IMR-90 (cell line): ENCODE data around the gene PIK3CG. TPM values are rescaled to one million over a fixed set of nuclear protein-coding genes. Genes with fewer than 3 reads are reported as not detected.
"Not testable (repeated sequence)": the region's sequence is repeated elsewhere in the genome, so short reads cannot be mapped to it uniquely, and the experiment has no call there.

Source experiments
- ATAC-seq: fragments of 200-7000 bp; cut with Tn5 transposase; 2 replicates; pipeline ENCODE4 v1.9.1; 2020; ENCODE audit warnings: low read depth, mild to moderate bottlenecking, moderate library complexity
- BruUV-seq: library from RNA; stranded (reverse); fragments of 400-500 nt; replicated peaks from 2 replicates; lab custom pipeline; 2021; lab: Mats Ljungman, UMichigan
- CTCF ChIA-PET: fragments of 300-600 bp; formaldehyde crosslinking; extraction: SDS; loops from one replicate; lab custom pipeline; 2021; ENCODE audit warnings: antibody characterized with exemption; lab: Yijun Ruan, JAX
- POLR2A ChIA-PET: fragments of 300-600 bp; sonication (Branson Sonifier 250); formaldehyde crosslinking; loops from one replicate; lab custom pipeline; 2022; ENCODE audit warnings: antibody characterized with exemption; ENCODE audit not compliant: unreplicated experiment; lab: Charles Lee
- DNase-seq: peaks from one replicate; pipeline ENCODE4 v3.0.0; 2013
- H2AFZ ChIP-seq: replicated peaks from 2 replicates; pipeline ENCODE3; 2013; ENCODE audit warnings: low read length, mild to moderate bottlenecking; ENCODE audit not compliant: poor library complexity
- H2AK5ac ChIP-seq: 2 replicates; pipeline ENCODE4 v1.6.1; 2013; ENCODE audit warnings: low read depth, low read length, inconsistent platforms
- H2AK9ac ChIP-seq: replicated peaks from 2 replicates; pipeline ENCODE3; 2013; ENCODE audit warnings: mild to moderate bottlenecking, low read depth, low read length, moderate library complexity; ENCODE audit not compliant: poor library complexity
- H2BK120ac ChIP-seq: 2 replicates; pipeline ENCODE4 v1.6.1; 2013; ENCODE audit warnings: low read depth, low read length, inconsistent platforms
- H2BK15ac ChIP-seq: 3 replicates; pipeline ENCODE4 v1.6.1; 2013; ENCODE audit warnings: low read depth, low read length, inconsistent platforms
- H2BK20ac ChIP-seq: 2 replicates; pipeline ENCODE4 v1.6.1; 2013; ENCODE audit warnings: low read depth, mild to moderate bottlenecking, inconsistent platforms, low read length, moderate library complexity
- H2BK5ac ChIP-seq: 2 replicates; pipeline ENCODE4 v1.6.1; 2013; ENCODE audit warnings: mild to moderate bottlenecking, low read depth, low read length, inconsistent platforms; ENCODE audit not compliant: poor library complexity, severe bottlenecking
- H3K14ac ChIP-seq: replicated peaks from 2 replicates; pipeline ENCODE4 v1.6.1; 2013; ENCODE audit warnings: low read depth, low read length, inconsistent platforms
- H3K18ac ChIP-seq: 2 replicates; pipeline ENCODE4 v1.6.1; 2013; ENCODE audit warnings: low read depth, low read length, control low read depth
- H3K23ac ChIP-seq: 2 replicates; pipeline ENCODE4 v1.6.1; 2013; ENCODE audit warnings: low read depth, low read length, inconsistent platforms
- H3K27ac ChIP-seq: 2 replicates; pipeline ENCODE4 v1.5.1; 2013; ENCODE audit warnings: mild to moderate bottlenecking, control low read depth, low read length; ENCODE audit not compliant: insufficient read depth
- H3K27me3 ChIP-seq: 2 replicates; pipeline ENCODE4 v1.6.1; 2013; ENCODE audit warnings: low read length; ENCODE audit not compliant: control insufficient read depth, insufficient read depth
- H3K36me3 ChIP-seq: 2 replicates; pipeline ENCODE4 v1.6.1; 2013; ENCODE audit warnings: low read length, mixed read lengths; ENCODE audit not compliant: control insufficient read depth, insufficient read depth
- H3K4ac ChIP-seq: 2 replicates; pipeline ENCODE4 v1.6.1; 2013; ENCODE audit warnings: low read depth, low read length, inconsistent platforms
- H3K4me1 ChIP-seq: 2 replicates; pipeline ENCODE4 v1.6.1; 2013; ENCODE audit warnings: low read length, mixed read lengths; ENCODE audit not compliant: control insufficient read depth, insufficient read depth
- H3K4me2 ChIP-seq: 2 replicates; pipeline ENCODE4 v1.6.1; 2013; ENCODE audit warnings: low read depth, mild to moderate bottlenecking, control low read depth, low read length, moderate library complexity
- H3K4me3 ChIP-seq: 2 replicates; pipeline ENCODE4 v1.5.1; 2013; ENCODE audit warnings: low read depth, mild to moderate bottlenecking, control low read depth, low read length, moderate library complexity; ENCODE audit not compliant: insufficient read depth
- H3K56ac ChIP-seq: 2 replicates; pipeline ENCODE4 v1.6.1; 2013; ENCODE audit warnings: low read length, inconsistent platforms; ENCODE audit not compliant: insufficient read depth; ENCODE audit errors: extremely low read depth
- H3K79me1 ChIP-seq, 2 experiments: 2 replicates each; pipeline ENCODE4 v1.6.1; 2013; ENCODE audit warnings: low read length in 2 of 2, inconsistent platforms in 1 of 2, low read depth in 1 of 2
- H3K9ac ChIP-seq: 2 replicates; pipeline ENCODE4 v1.6.1; 2013; ENCODE audit warnings: low read depth, low read length, control low read depth
- H3K9me1 ChIP-seq: 2 replicates; pipeline ENCODE4 v1.6.1; 2013; ENCODE audit warnings: low read length, inconsistent platforms; ENCODE audit not compliant: insufficient read depth
- H3K9me3 ChIP-seq: 2 replicates; pipeline ENCODE4 v1.6.1; 2013; ENCODE audit warnings: low read length; ENCODE audit not compliant: control insufficient read depth, insufficient read depth
- H4K20me1 ChIP-seq: 2 replicates; pipeline ENCODE4 v1.6.1; 2013; ENCODE audit warnings: low read length, inconsistent platforms; ENCODE audit not compliant: insufficient read depth
- H4K5ac ChIP-seq: 2 replicates; pipeline ENCODE4 v1.6.1; 2013; ENCODE audit warnings: mild to moderate bottlenecking, low read depth, low read length, control low read depth
- H4K8ac ChIP-seq, 2 experiments: 2 replicates each; pipeline ENCODE4 v1.6.1; 2013; ENCODE audit warnings: low read depth in 2 of 2, low read length in 2 of 2, control low read depth in 1 of 2, inconsistent platforms in 1 of 2
- H4K91ac ChIP-seq: 2 replicates; pipeline ENCODE4 v1.6.1; 2013; ENCODE audit warnings: low read depth, low read length, inconsistent platforms; ENCODE audit not compliant: insufficient read depth
- BHLHE40 ChIP-seq: fragments of 150-350 bp; IDR thresholded peaks from 2 replicates; pipeline ENCODE4 v1.6.1; 2016; ENCODE audit warnings: mild to moderate bottlenecking, low read depth, low read length
- CEBPB ChIP-seq: IDR thresholded peaks from 2 replicates; pipeline ENCODE4 v1.6.1; 2012; ENCODE audit warnings: low read depth, low read length, improper control_type of control experiment
- MAFK ChIP-seq: IDR thresholded peaks from 2 replicates; pipeline ENCODE4 v1.6.1; 2012; ENCODE audit warnings: low read depth, low read length, improper control_type of control experiment
- POLR2A ChIP-seq: IDR thresholded peaks from 2 replicates; pipeline ENCODE4 v1.6.1; 2012; ENCODE audit warnings: mild to moderate bottlenecking, low read depth, low read length
- SMC3 ChIP-seq: fragments of 150-350 bp; IDR thresholded peaks from 2 replicates; pipeline ENCODE4 v1.6.1; 2016; ENCODE audit warnings: low read depth, mild to moderate bottlenecking, antibody characterized with exemption, low read length, moderate library complexity
- WGBS, 2 experiments: methylation state at CpG; one replicate each; pipeline versions ENCODE4 v1.1.5 to v1.1.7; 2013; ENCODE audit warnings: missing lambda C conversion rate in 2 of 2; ENCODE audit not compliant: insufficient read length in 1 of 2; ENCODE audit errors: extremely low coverage in 2 of 2; 5-methylcytosine and 5-hydroxymethylcytosine counted together
- dilution Hi-C: fragments of 300-500 bp; cut with HindIII; formaldehyde crosslinking; loops from one replicate; pipeline ENCODE4 v1.14.3; 2018; ENCODE audit warnings: low sequenced_read_pairs; ENCODE audit not compliant: unreplicated experiment
- in situ Hi-C: fragments of 300-500 bp; cut with MboI; formaldehyde crosslinking; loops from 3 replicates; pipeline ENCODE4 v1.14.3; 2019; ENCODE audit warnings: low sequenced_read_pairs, inconsistent platforms, mixed read lengths
- intact Hi-C: fragments of 100-400 bp; cut with micrococcal nuclease; formaldehyde crosslinking; loops from 2 replicates; pipeline ENCODE4 v1.10.0; 2022
- polyA plus RNA-seq, 3 experiments: library from polyadenylated mRNA; depleted of rRNA; stranded (reverse); fragments of >200 nt; gene quantifications; 2 replicates each; pipeline ENCODE4 v1.2.3, GENCODE V29; 2012; ENCODE audit warnings: low replicate concordance in 1 of 3
- total RNA-seq: library from RNA; depleted of rRNA; stranded (reverse); fragments of >200 nt; gene quantifications from 2 replicates; pipeline ENCODE4 v1.2.3, GENCODE V29; 2012
- TF ChIP-seq, protein P1 (sequence below): fragments of 150-350 bp; IDR thresholded peaks from 2 replicates; pipeline ENCODE4 v1.6.1; 2017; ENCODE audit warnings: mild to moderate bottlenecking, antibody characterized with exemption, low read length, low read depth

PIK3CG gene
- total and polyA plus RNA-seq, 2 of the 4 experiments (the other 2 are of a cell fraction) = under 0.01 TPM; not detected in 1

DNA sequence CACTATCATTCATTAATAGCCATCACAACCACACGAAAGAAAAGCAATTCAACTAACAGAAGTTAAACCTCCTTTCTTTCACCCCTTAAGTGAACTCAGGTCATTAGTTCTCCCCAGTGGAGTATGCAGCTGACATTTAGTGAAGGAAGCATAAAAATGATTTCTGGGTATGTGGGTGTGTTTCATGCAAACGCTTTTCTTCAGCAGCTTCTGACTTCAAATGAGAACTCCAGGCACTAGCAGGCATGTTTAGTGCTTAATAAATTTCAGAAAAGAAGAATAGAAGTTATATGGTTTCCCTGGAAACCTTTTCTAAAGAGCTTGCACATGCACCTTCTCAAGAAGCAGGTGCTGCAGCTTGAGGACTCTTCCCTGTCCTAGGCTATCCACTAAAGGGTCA, 62.5 kb downstream of the PIK3CG start:
- BruUV-seq = no TSS peak
- ChIA-PET CTCF (interaction anchor here (0.5 to 0.6 kb wide), 2 partner anchors 19 to 191 kb away, joined by 4 to 8 read pairs; no protein-coding TSS in a partner anchor), POLR2A (no interaction called here)
- H3K14ac ChIP-seq = no peak overlapping the region
- intact Hi-C loops (no loop called here), in situ Hi-C loops (no loop called here), dilution Hi-C loops (no loop called here)
- H2AFZ ChIP-seq = no peak overlapping the region
- H2AK5ac ChIP-seq = no peak overlapping the region
- no peak overlapping the region for H2AK9ac ChIP-seq
- ATAC-seq (no peak), DNase-seq (no peak)
- no peak overlapping the region for H4K91ac ChIP-seq
- no peak overlapping the region for H3K18ac ChIP-seq
- H4K5ac ChIP-seq = no peak overlapping the region
- H2BK15ac ChIP-seq = no peak overlapping the region
- H3K4me3 ChIP-seq = no peak overlapping the region
- no peak overlapping the region for H3K4ac ChIP-seq
- H4K8ac ChIP-seq = no peak overlapping the region
- no peaks in the 10 kb centered on the region for H3K9me3 ChIP-seq
- no CpG with 5 or more reads among the region's 2 CpGs for WGBS, 2 experiments
- no peak overlapping the region for H3K56ac ChIP-seq
- peaks cover 8% of the 10 kb centered on the region; the same call in 1 of the 2 replicates for H3K27me3 ChIP-seq
- H3K9me1 ChIP-seq = no peaks in the 10 kb centered on the region
- TF ChIP-seq BHLHE40 (no peak), POLR2A (no peak), SMC3 (no peak), MAFK (no peak), CEBPB (no peak)
- TF ChIP-seq, protein P1, sequence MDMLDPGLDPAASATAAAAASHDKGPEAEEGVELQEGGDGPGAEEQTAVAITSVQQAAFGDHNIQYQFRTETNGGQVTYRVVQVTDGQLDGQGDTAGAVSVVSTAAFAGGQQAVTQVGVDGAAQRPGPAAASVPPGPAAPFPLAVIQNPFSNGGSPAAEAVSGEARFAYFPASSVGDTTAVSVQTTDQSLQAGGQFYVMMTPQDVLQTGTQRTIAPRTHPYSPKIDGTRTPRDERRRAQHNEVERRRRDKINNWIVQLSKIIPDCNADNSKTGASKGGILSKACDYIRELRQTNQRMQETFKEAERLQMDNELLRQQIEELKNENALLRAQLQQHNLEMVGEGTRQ = no peak
- H2BK120ac ChIP-seq = no peak overlapping the region
- H2BK5ac ChIP-seq = no peak overlapping the region
- no peak overlapping the region for H3K27ac ChIP-seq
- H3K4me1 ChIP-seq = no peaks in the 10 kb centered on the region
- no peak overlapping the region for H3K23ac ChIP-seq
- H3K4me2 ChIP-seq = no peak overlapping the region
- H2BK20ac ChIP-seq = no peak overlapping the region
- H4K20me1 ChIP-seq = no peaks in the 10 kb centered on the region
- H3K36me3 ChIP-seq = no peaks in the 10 kb centered on the region
- no peaks in the 10 kb centered on the region for H3K79me1 ChIP-seq
- no peak overlapping the region for H3K9ac ChIP-seq

GRCh38 chr7:106929616-106930015, 64.5 kb downstream of the PIK3CG start:
- H3K4me1 ChIP-seq, H2AFZ ChIP-seq, H3K9me1 ChIP-seq, H4K8ac ChIP-seq, H3K36me3 ChIP-seq, H3K4me2 ChIP-seq, H3K9me3 ChIP-seq, H3K27ac ChIP-seq, H2AK5ac ChIP-seq, H2BK5ac ChIP-seq, BruUV-seq, in situ Hi-C loops, DNase-seq, H3K4me3 ChIP-seq, H3K18ac ChIP-seq, H3K56ac ChIP-seq, H3K9ac ChIP-seq, ATAC-seq, dilution Hi-C loops, H3K4ac ChIP-seq, H4K5ac ChIP-seq, H2BK15ac ChIP-seq, H3K23ac ChIP-seq, intact Hi-C loops, H4K91ac ChIP-seq, POLR2A ChIA-PET, H3K79me1 ChIP-seq, H4K20me1 ChIP-seq, H3K27me3 ChIP-seq, H2BK20ac ChIP-seq, H2BK120ac ChIP-seq, H2AK9ac ChIP-seq, H3K14ac ChIP-seq: not testable (repeated sequence)
- CTCF ChIA-PET = interaction anchor here (0.6 kb wide), 1 partner anchor 50 kb away, joined by 3 read pairs; no protein-coding TSS in a partner anchor
- WGBS, 2 experiments = no CpG with 5 or more reads among the region's 2 CpGs
